PC-3 (cell line): ENCODE results near the gene PEX16.

Experiments
- CTCF ChIP-seq: fragments of 300-600 bp; sonication (generic); conservative IDR thresholded peaks from 2 replicates; pipeline ENCODE4 v1.5.1; 2017; ENCODE audit warnings: antibody characterized with exemption, low read depth, mild to moderate bottlenecking, low read length
- EZH2 ChIP-seq: fragments of 300-600 bp; sonication (generic); IDR thresholded peaks from one replicate; pipeline ENCODE4 v1.6.1; 2017; ENCODE audit warnings: antibody characterized with exemption, mild to moderate bottlenecking, low read length; ENCODE audit not compliant: unreplicated experiment
- EZH2phosphoT487 ChIP-seq: fragments of 300-600 bp; sonication (generic); IDR thresholded peaks from 2 replicates; pipeline ENCODE4 v1.6.1; 2018; ENCODE audit warnings: mild to moderate bottlenecking, antibody characterized with exemption, low read length, borderline replicate concordance

GRCh38 chr11:45960387-45961095 is 42.9 kb upstream of the PEX16 start:
- TF ChIP-seq EZH2phosphoT487 (no peak), CTCF (no peak), EZH2 (no peak)
